ENCODE data around the gene RPS6KL1.

Gene RPS6KL1

GRCh38 chr14:74866708-74867389 lies 56.2 kb downstream of the RPS6KL1 start:
- H3K36me3 ChIP-seq, result no peaks in the 10 kb centered on the region
- no peaks in the 10 kb centered on the region for H3K9me3 ChIP-seq
- DNase-seq, result no peak
- no peak overlapping the region for H3K4me3 ChIP-seq (ENCODE audit: low read depth, low read length)
- H3K27me3 ChIP-seq, result no peaks in the 10 kb centered on the region
- no peak for TF ChIP-seq CTCF (IDR thresholded peaks at IDR 0.05; ENCODE audit: low read depth, low read length)
- no peaks in the 10 kb centered on the region for H3K4me1 ChIP-seq

- no peak overlapping the region for H3K4me3 ChIP-seq (ENCODE audit: low read depth, low read length)
- no peak for TF ChIP-seq CTCF (IDR thresholded peaks at IDR 0.05; ENCODE audit: low read depth, low read length)
- H3K9me3 ChIP-seq, result no peaks in the 10 kb centered on the region
- H3K27me3 ChIP-seq, result no peaks in the 10 kb centered on the region
- DNase-seq, result no peak
- no peaks in the 10 kb centered on the region for H3K4me1 ChIP-seq
- H3K36me3 ChIP-seq, result no peaks in the 10 kb centered on the region
Observed at GRCh38 chr14:74865156-74865555, 57.9 kb downstream of the RPS6KL1 start.

- TF ChIP-seq CTCF (IDR thresholded peaks at IDR 0.05; ENCODE audit: low read depth, low read length), result no peak
- DNase-seq, result no peak
- no peaks in the 10 kb centered on the region for H3K36me3 ChIP-seq
Observed at GRCh38 chr14:74864198-74864597, 58.9 kb downstream of the RPS6KL1 start.

GRCh38 chr14:74863274-74863673 lies 59.8 kb downstream of the RPS6KL1 start:
- no peak for TF ChIP-seq CTCF (IDR thresholded peaks at IDR 0.05; ENCODE audit: low read depth, low read length)
- Histone ChIP-seq H3K36me3 (no peaks in the 10 kb centered on the region), H3K4me3 (ENCODE audit: low read depth, low read length) (no peak overlapping the region), H3K4me1 (no peaks in the 10 kb centered on the region), H3K27me3 (no peaks in the 10 kb centered on the region), H3K9me3 (no peaks in the 10 kb centered on the region)
- no peak for DNase-seq

More at GRCh38 chr14:74864198-74864597, 58.9 kb downstream of the RPS6KL1 start:
- H3K4me1 ChIP-seq, result no peaks in the 10 kb centered on the region
- H3K4me3 ChIP-seq (ENCODE audit: low read depth, low read length), result no peak overlapping the region
- H3K27me3 ChIP-seq, result no peaks in the 10 kb centered on the region
- no peaks in the 10 kb centered on the region for H3K9me3 ChIP-seq

GRCh38 chr14:74861734-74862090 lies 61.3 kb downstream of the RPS6KL1 start:
- TF ChIP-seq CTCF (IDR thresholded peaks at IDR 0.05; ENCODE audit: low read depth, low read length), result no peak
- H3K4me1 ChIP-seq, result no peaks in the 10 kb centered on the region

GRCh38 chr14:74860899-74861733 lies 61.9 kb downstream of the RPS6KL1 start:
- no peaks in the 10 kb centered on the region; the same call in 1 of the 2 replicates for H3K36me3 ChIP-seq
- H3K4me1 ChIP-seq, result no peaks in the 10 kb centered on the region
- no peaks in the 10 kb centered on the region for H3K27me3 ChIP-seq
- peak; percentile 95 for TF ChIP-seq CTCF (IDR thresholded peaks at IDR 0.05; ENCODE audit: low read depth, low read length)
- no peaks in the 10 kb centered on the region for H3K9me3 ChIP-seq
- H3K4me3 ChIP-seq (ENCODE audit: low read depth, low read length), result no peak overlapping the region
- DNase-seq, result peak; percentile 93

More at GRCh38 chr14:74861734-74862090, 61.3 kb downstream of the RPS6KL1 start:
- H3K4me3 ChIP-seq (ENCODE audit: low read depth, low read length), result no peak overlapping the region
- H3K27me3 ChIP-seq, result no peaks in the 10 kb centered on the region
- no peaks in the 10 kb centered on the region for H3K36me3 ChIP-seq
- no peak for DNase-seq
- no peaks in the 10 kb centered on the region for H3K9me3 ChIP-seq

Data from BE2C (cell line).